ENCODE data around the gene DTD1.

DTD1 gene

DNA sequence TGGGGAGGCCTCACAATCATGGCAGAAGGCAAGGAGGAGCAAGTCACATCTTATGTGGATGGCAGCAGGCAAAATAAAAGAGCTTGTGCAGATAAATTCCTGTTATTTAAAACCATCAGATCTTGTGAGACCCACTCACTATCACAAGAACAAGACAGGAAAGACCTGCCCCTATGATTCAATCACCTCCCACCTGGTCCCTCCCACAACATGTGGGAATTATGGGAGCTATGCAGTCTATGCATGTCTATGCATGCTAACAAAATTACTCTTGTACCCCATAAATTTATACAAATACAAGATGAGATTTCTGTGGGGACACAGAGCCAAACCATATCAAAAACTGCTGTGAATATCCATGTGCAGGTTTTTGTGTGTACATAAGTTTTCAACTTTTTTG lies 200.2 kb downstream of the DTD1 start:
- no peak overlapping the region for H2AFZ ChIP-seq (ENCODE audit: low read depth, low read length)
- no peaks in the 10 kb centered on the region for H3K9me3 ChIP-seq (ENCODE audit: insufficient read depth, low read length, severe bottlenecking)
- H4K20me1 ChIP-seq (ENCODE audit: insufficient read depth, low read length): no peaks in the 10 kb centered on the region
- H3K36me3 ChIP-seq (ENCODE audit: insufficient read depth, low read length): no peaks in the 10 kb centered on the region
- H3K9ac ChIP-seq (ENCODE audit: low read depth, low read length): no peak overlapping the region
- DNase-seq: no peak
- no peak for ATAC-seq (ENCODE audit: insufficient read depth, low read depth)
- no peak overlapping the region for H3K4me2 ChIP-seq (ENCODE audit: insufficient read depth, low read length)
- H3K79me2 ChIP-seq (ENCODE audit: insufficient read depth, low read length): no peaks in the 10 kb centered on the region
- H3K27me3 ChIP-seq (ENCODE audit: insufficient read depth, low read length, poor library complexity): peaks cover 6% of the 10 kb centered on the region
- no peak overlapping the region for H3K27ac ChIP-seq (ENCODE audit: low read length)
- H3K4me3 ChIP-seq (ENCODE audit: low read depth in 1 of 2, low read length in 2 of 2): no peak overlapping the region
- TF ChIP-seq EZH2 (IDR thresholded peaks at IDR 0.05; ENCODE audit: borderline replicate concordance, low read depth, low read length, severe bottlenecking): no peak
- TF ChIP-seq, protein P1, sequence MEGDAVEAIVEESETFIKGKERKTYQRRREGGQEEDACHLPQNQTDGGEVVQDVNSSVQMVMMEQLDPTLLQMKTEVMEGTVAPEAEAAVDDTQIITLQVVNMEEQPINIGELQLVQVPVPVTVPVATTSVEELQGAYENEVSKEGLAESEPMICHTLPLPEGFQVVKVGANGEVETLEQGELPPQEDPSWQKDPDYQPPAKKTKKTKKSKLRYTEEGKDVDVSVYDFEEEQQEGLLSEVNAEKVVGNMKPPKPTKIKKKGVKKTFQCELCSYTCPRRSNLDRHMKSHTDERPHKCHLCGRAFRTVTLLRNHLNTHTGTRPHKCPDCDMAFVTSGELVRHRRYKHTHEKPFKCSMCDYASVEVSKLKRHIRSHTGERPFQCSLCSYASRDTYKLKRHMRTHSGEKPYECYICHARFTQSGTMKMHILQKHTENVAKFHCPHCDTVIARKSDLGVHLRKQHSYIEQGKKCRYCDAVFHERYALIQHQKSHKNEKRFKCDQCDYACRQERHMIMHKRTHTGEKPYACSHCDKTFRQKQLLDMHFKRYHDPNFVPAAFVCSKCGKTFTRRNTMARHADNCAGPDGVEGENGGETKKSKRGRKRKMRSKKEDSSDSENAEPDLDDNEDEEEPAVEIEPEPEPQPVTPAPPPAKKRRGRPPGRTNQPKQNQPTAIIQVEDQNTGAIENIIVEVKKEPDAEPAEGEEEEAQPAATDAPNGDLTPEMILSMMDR (IDR thresholded peaks at IDR 0.05; ENCODE audit: borderline replicate concordance, extremely low read depth, low read length, poor library complexity, severe bottlenecking): no peak
- H3K4me1 ChIP-seq (ENCODE audit: insufficient read depth, low read length): no peaks in the 10 kb centered on the region

GRCh38 chr20:18790787-18791186 lies 202.9 kb downstream of the DTD1 start:
- H3K27ac ChIP-seq (ENCODE audit: low read length): no peak overlapping the region
- no peaks in the 10 kb centered on the region for H3K9me3 ChIP-seq (ENCODE audit: insufficient read depth, low read length, severe bottlenecking)
- DNase-seq (no peak), ATAC-seq (ENCODE audit: insufficient read depth, low read depth) (no peak)
- peaks cover 13% of the 10 kb centered on the region for H3K4me1 ChIP-seq (ENCODE audit: insufficient read depth, low read length)
- no peak overlapping the region for H3K4me2 ChIP-seq (ENCODE audit: insufficient read depth, low read length)
- no peaks in the 10 kb centered on the region for H4K20me1 ChIP-seq (ENCODE audit: insufficient read depth, low read length)
- H3K4me3 ChIP-seq (ENCODE audit: low read depth in 1 of 2, low read length in 2 of 2): no peak overlapping the region
- H3K79me2 ChIP-seq (ENCODE audit: insufficient read depth, low read length): no peaks in the 10 kb centered on the region
- no peak for TF ChIP-seq EZH2 (IDR thresholded peaks at IDR 0.05; ENCODE audit: borderline replicate concordance, low read depth, low read length, severe bottlenecking)
- TF ChIP-seq, protein P1 (IDR thresholded peaks at IDR 0.05; ENCODE audit: borderline replicate concordance, extremely low read depth, low read length, poor library complexity, severe bottlenecking): no peak
- no peak overlapping the region for H3K9ac ChIP-seq (ENCODE audit: low read depth, low read length)
- no peaks in the 10 kb centered on the region for H3K27me3 ChIP-seq (ENCODE audit: insufficient read depth, low read length, poor library complexity)
- H2AFZ ChIP-seq (ENCODE audit: low read depth, low read length): no peak overlapping the region
- H3K36me3 ChIP-seq (ENCODE audit: insufficient read depth, low read length): no peaks in the 10 kb centered on the region

DNA sequence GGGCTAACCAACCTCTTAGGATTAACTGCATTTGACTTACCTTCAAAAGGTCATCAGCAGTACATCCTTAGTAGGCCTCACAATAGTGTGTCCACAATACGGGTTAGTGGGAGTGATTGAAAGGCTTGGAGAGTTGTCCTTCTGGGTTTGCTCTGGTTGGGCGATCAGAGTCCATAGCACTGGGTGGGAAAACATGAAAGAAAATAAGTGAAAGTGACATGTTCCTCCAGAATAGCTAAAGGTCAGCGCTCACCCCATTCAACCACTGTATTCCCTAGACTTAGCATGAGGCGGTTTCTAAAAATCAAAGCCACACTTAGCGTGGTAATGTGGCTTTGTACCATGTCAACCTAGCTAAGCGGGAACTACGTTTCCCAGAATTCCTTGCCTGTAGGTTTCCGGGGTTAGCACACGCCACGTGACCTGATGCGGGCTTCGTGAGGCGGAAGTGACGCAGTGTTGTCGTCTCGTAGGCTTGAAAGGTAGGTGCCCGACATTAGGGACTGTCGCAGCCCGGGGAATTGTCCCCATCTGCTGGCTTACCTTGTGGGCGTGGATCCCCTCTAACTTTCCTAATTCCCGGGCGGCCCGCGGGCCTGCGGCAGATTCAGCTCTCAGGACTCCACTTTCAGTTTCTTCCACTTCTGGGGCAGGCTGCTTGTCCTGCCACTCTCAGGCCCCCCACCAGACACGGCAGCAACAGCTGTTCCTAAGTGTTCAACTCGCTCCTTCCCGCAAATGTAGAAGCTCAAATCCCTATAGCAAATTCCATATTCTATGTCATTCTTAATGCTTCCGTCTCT lies 206.0 kb downstream of the DTD1 start:
- H3K9ac ChIP-seq (ENCODE audit: low read depth, low read length): peak overlapping the region; percentile 56
- ATAC-seq (ENCODE audit: insufficient read depth, low read depth): peak; percentile 99
- H3K4me2 ChIP-seq (ENCODE audit: insufficient read depth, low read length): peak overlapping the region; percentile 74
- TF ChIP-seq, protein P1 (IDR thresholded peaks at IDR 0.05; ENCODE audit: borderline replicate concordance, extremely low read depth, low read length, poor library complexity, severe bottlenecking): peak; percentile 44
- TF ChIP-seq EZH2 (IDR thresholded peaks at IDR 0.05; ENCODE audit: borderline replicate concordance, low read depth, low read length, severe bottlenecking): no peak
- peak; percentile 88 for DNase-seq
- H3K9me3 ChIP-seq (ENCODE audit: insufficient read depth, low read length, severe bottlenecking): no peaks in the 10 kb centered on the region
- H3K36me3 ChIP-seq (ENCODE audit: insufficient read depth, low read length): no peaks in the 10 kb centered on the region
- peak overlapping the region; percentile 89 for H2AFZ ChIP-seq (ENCODE audit: low read depth, low read length)
- H3K4me1 ChIP-seq (ENCODE audit: insufficient read depth, low read length): peaks cover 13% of the 10 kb centered on the region
- H3K27ac ChIP-seq (ENCODE audit: low read length): peak overlapping the region; percentile 58
- H3K4me3 ChIP-seq (ENCODE audit: low read depth in 1 of 2, low read length in 2 of 2): peak overlapping the region; percentile 53 to 69
- H3K27me3 ChIP-seq (ENCODE audit: insufficient read depth, low read length, poor library complexity): no peaks in the 10 kb centered on the region
- no peaks in the 10 kb centered on the region for H3K79me2 ChIP-seq (ENCODE audit: insufficient read depth, low read length)
- no peaks in the 10 kb centered on the region for H4K20me1 ChIP-seq (ENCODE audit: insufficient read depth, low read length)
